NOMO-1 treated with dmso at 0.1 percent for 144 hours (cell line): ENCODE results near the gene OR10A2.
"Not testable (repeated sequence)": the region's sequence is repeated elsewhere in the genome, so short reads cannot be mapped to it uniquely, and the experiment has no call there.

ENCODE experiments used
- DNase-seq: peaks from one replicate; lab custom pipeline; 2025; ENCODE audit not compliant: unreplicated experiment; lab: John Stamatoyannopoulos, UW

Gene OR10A2

GRCh38 chr11:6862961-6863360 lies at the start of gene OR10A2:
Gene OR10A2 (plus strand): TSS chr11:6863057. CDS start chr11:6869755, 6,698 bp downstream.
- no peak for DNase-seq

- DNase-seq = no peak
These were observed 49.2 kb upstream of the OR10A2 start for GRCh38 chr11:6813656-6814055.

- DNase-seq = no peak
These were observed 45.2 kb upstream of the OR10A2 start for GRCh38 chr11:6817694-6818093.

- DNase-seq = no peak
These were observed 43.9 kb upstream of the OR10A2 start for GRCh38 chr11:6818967-6819366.

DNA sequence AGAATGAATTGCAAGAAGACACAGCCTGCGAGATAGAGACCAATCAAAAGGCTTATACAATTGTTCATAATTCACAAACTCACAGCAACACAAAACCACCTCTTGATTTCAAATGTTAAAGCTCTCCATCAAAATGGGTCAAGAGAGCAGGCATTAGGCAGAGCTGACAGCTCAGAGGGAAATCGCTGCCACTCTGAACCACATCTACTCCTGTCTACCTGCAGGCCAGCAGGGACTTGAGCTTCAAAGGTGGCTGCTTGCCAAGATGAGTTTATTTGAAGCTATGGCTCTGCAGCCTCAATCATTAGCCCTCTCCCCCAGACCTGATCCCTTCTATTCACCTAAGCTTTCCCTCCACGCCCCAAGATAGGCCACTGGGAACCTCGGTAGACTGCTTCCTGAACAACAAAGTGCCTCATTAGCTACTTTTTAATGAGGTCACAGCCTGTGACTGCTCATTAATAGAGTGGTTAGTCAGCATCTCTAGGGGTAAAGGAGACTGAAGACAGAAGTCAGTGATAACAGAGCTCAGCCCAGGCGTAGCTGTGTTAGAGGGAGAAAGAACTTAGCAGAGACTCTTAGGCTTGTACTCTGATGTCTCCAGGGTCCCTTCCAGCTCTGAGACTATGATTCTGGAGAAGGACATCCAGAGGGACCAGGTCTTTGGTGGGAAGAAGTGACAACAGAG lies 38.6 kb upstream of the OR10A2 start:
- DNase-seq = no peak

DNA sequence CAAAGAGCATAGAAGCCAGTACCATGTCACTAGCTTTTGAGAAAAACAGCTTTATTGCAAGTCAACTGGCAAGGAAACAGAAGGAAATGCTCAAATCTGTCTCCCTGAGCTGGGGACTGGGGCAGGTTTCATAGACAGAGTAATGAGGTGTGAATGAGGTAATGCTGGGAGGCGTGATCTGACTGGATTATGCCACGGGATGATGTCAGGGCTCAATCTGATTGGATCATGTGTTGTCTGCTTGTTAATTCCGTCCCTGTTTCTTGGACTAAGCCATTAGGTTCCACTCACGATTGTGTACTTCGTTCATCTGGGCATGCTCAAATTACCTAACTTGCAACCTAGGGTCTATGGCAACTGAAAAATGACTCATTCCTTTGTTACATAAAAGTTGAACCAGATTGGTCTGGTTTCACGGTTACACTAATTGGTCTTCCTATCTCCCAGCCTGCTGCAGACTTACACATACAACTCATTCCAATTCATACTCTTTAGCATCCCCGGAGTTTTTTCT lies 37.6 kb upstream of the OR10A2 start:
- DNase-seq = no peak

GRCh38 chr11:6828103-6828502 lies 34.8 kb upstream of the OR10A2 start:
- DNase-seq = no peak

DNA sequence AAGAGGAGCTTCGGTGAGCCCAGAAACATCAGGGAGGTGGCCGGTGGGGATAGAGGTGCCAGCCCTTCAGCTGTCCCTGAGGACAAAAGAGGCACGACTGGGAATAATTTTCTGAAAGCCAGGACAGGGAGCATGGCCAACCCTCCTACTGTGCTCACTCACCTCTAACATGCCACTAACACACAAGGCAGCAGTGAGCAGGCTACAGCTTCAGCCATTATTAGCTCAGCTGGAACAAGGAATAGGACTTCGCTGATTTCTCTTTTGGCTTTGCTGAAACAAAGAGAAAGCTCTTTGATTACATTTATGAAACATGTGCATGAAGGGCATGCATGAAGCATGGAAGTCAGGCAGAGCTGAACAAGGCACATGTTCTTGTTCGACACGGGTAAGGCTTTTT lies 29.5 kb upstream of the OR10A2 start:
- DNase-seq = no peak

DNA sequence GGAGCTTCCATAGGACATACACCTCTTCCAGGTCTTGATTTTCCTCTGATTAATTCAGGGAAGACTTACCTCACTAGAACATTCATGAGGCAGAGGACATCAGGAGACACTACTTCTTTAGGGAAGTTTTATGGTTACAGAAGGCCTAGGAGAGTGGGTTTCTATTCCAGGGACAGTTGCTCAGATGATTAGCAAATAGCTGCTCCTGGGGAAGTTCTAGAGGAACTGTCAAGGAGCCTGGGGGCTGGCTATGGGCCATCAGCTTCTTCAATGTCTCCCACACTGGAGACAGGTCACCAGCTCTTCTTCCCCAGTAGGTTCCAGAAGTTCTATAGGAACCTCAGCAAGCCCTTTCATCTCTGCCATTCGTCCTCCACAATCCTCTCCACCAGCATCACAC lies 28.8 kb upstream of the OR10A2 start:
- DNase-seq = no peak

DNA sequence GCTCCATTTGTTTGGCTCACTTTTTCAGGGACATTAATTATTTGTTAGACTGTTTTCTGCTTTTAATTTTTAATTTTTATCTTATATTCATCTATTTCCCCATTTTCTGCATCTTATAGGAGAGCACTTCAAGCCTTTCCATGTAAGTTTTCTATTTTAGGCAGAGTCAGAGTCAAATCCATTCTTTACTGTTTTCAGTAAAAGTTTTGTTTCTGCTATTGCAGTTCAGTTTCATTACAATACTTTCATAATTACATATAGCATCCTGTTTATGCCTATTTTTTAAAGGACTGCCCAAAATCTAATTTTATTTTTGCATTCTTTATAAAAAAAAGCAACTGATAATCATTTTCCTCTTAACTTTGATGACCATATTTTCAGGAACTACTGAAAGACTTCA lies 21.2 kb upstream of the OR10A2 start:
- DNase-seq = no peak

GRCh38 chr11:6843670-6844069 lies 19.2 kb upstream of the OR10A2 start:
- DNase-seq = no peak

DNA sequence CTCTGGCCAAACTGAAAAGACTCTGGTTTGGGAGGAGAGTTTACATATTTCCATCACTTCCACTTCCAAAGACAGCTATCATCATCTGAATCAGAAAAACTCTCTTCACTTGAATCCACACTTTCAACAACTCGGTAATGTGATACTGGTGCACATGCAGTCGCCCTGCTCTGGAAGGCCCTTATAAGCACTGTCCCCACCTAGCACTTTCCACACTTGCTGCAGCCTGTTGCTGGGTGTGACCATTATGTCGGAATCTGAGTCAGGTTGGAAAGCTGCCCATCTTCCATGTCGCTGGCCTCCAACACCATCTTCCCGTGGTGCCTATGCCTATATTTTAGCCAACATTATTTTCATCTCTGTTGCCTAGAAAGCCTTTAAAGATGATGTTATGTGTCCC lies 18.5 kb upstream of the OR10A2 start:
- no peak for DNase-seq

- DNase-seq = no peak
These were observed 17.5 kb upstream of the OR10A2 start, which contains the start of gene OR10A5 for GRCh38 chr11:6845383-6845782. Gene OR10A5 (plus strand): TSS chr11:6845683. CDS start chr11:6845683, 0 bp downstream.

DNA sequence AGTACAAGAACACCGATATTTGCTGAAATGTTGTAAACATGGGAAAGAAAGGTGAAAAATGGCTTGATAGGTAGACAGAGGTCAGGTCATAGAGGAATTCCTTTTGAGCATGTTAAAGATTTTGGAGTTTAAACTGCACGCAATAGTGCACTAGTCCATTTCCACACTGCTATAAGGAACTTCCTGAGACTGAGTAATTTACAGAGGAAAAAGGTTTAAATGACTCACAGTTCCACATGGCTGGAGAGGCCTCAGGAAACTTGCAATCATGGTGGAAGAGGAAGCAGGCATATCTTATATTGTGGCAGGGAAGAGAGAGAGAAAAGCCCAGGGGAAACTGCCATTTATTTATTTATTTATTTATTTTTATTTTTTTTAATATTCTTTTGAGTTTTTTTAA lies 12.3 kb upstream of the OR10A2 start:
- no peak for DNase-seq

DNA sequence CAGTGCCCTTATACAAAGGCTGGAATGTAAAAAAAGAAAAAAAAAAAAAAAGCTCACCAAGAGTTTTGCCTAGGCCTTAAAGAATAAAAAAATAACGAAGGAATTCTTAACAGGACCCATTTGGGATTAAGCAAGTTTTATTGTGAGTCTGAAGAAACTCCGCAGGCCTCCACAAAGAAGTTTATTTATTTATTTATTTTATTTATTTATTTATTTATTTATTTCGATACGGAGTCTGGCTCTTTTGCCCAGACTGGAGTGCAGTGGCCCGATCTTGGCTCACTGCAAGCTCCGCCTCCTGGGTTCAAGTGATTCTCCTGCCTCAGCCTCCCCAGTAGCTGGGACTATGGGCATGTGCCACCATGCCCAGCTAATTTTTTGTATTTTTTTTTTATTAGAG lies 8.1 kb upstream of the OR10A2 start:
- not testable (repeated sequence) for DNase-seq

- no peak for DNase-seq
These were observed 6.8 kb upstream of the OR10A2 start for GRCh38 chr11:6855971-6856541.

- no peak for DNase-seq
These were observed 6.0 kb upstream of the OR10A2 start for GRCh38 chr11:6856871-6857270.

DNA sequence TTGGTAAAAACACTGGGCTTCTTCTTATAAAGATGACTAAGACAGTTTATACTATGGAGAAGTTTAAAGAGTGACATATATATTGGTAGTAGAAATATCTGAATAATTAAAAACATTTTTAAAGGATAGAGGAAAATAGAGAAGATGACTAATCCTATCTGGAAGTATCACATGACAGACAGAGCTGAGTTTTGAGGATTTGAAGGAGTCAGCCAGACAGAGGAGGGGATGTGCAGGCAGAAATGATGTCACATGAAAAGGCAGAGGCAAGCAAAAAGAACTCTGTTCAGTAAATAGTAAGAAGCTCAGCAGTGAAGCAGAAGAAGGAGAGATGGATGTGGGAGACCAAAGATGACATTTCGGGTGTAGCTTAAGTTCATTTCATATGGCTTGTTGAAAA lies 1.6 kb downstream of the OR10A2 start:
- no peak for DNase-seq

GRCh38 chr11:6871278-6871677 lies 8.4 kb downstream of the OR10A2 start:
- DNase-seq = no peak

DNA sequence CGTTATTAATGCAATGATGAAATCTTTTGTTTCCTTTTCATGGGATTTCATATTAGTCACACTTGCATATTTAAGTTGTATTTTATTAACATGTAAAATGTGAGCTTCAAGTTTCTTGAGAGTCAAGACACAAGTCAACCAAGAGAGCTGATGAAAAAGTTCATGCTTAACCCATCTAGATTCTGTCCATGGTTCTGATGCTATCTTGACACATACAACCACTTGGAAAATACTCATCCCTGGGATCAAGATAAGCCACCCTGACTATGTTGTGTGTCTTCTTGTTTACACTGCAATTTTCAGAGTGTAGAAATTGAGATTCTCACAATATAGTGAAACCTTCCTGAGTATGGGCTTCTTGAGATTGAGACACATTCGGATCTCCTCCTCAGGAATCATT lies 12.9 kb downstream of the OR10A2 start:
- DNase-seq = no peak

GRCh38 chr11:6876325-6876724 lies 13.5 kb downstream of the OR10A2 start, which contains the start of gene OR10A4:
Gene OR10A4 (plus strand): TSS chr11:6876625. CDS start chr11:6876648, 23 bp downstream.
- DNase-seq = no peak

GRCh38 chr11:6876914-6877313 lies 14.1 kb downstream of the OR10A2 start:
- DNase-seq = no peak

DNA sequence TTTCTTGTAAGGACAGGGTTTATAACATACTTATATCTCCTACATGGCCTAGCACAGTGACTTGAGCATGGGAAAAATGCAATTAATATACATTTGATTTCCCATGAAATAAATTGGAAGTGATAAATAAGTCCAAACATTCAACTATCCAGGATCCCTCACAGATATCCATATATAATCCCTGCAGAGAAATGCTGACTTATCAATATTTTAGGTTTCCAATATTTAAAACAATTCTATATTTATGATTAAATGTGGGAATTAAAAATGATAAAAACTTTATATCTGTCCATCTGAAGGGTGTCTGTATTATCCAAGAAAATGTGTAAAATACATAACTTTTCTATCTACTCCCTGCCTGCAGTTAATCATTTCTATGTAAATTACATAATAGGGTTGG lies 19.9 kb downstream of the OR10A2 start:
- no peak for DNase-seq
